Measurements from ENCODE around the gene NUAK1.

Gene NUAK1

DNA sequence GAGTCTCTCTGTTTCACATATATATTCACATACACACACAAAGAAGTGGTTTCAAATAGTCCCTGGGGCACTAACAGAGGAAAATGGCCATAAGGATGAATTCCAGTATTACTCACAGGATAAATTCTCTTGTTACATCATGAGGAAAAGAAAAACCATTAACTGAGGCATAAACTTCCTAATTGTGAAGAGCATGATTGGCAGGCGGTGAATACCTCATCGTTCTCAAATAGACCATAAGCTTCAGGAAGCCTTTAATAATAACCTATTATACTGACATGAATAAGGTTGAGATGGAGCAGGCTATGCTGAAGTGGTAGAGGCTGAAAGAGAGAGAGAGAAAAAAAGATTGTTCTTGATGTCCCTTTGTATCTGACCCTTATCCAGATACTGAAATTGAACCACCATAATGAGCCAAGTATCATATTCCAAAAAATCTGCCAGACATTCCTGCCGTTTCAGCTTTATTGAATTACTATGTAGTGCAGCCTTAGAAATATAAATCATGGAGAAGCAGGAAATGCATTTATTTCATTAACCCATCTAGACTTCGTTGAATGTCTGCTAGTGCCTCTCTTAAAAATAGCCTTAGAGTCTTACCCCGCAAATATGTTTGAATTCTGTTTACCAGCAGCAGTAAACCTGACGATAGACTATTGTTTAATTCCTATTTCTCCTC is 86.8 kb downstream of the NUAK1 start:
- no peak for DNase-seq

DNA sequence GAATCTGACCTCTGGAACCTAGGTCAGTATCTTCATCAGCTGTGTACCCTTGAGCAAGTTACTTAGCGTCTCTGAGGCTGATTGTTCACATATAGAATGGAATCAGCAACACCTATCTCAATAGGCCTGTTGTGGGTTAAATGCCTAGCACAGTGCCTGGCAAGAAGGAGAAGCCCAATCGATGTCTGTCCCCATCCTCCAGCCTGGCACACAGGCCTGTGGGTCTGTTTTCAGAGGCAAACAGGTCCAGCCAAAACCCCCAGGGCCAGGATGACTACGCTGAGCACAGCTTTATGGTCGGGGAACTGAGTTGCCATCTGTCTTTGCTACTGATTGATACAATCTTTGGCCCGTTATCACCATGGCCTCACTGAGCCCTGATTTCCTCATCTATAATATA is 89.2 kb downstream of the NUAK1 start:
- DNase-seq, result no peak

- DNase-seq, result no peak
Measured at GRCh38 chr12:106049105-106049504, 89.6 kb downstream of the NUAK1 start.

- no peak for DNase-seq
Measured at GRCh38 chr12:106048676-106049075, 90.1 kb downstream of the NUAK1 start.

- DNase-seq, result no peak
Measured at GRCh38 chr12:106048016-106048415, 90.7 kb downstream of the NUAK1 start.

GRCh38 chr12:106046947-106047346 is 91.8 kb downstream of the NUAK1 start:
- DNase-seq, result no peak

- DNase-seq, result no peak
Measured at GRCh38 chr12:106046301-106046846, 92.4 kb downstream of the NUAK1 start.

- no peak for DNase-seq
Measured at GRCh38 chr12:106045251-106045674, 93.5 kb downstream of the NUAK1 start.

DNA sequence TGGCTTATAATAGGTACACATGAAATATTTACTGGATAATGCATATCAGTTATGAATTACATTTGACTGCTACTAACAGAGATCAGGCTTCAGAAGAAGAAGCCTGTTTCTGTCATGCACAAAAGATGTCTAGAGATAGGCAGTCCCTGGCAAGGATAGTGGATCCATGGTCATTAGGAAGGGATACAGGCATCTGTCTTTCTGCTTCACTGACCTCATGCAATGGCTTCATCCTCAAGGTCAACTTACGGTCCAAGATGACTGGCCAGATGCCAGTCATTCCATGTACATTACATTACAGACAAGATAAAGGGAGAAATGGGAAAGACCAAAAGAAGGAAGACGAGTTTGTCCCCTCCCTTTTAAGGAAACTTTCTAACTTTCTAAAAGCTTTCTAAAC is 94.0 kb downstream of the NUAK1 start:
- no peak for DNase-seq

DNA sequence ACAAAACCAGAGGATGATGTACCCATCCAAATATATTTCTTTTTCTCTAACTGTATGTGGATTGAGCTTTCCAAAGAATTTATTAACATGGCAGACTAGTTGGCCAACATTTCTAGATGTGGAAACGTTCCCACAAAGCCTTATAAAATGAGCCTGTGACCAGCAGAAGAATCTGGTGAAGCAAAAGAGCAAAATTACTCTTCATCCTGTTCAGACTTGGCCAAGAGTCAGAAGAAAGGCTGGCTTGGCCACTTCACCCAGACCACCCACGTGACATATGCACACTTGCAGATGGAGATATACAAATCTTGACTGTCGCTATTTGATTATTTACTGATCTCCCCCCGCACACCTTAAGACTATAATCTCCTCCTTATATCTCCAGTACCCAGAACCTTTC is 96.7 kb downstream of the NUAK1 start:
- no peak for DNase-seq

- DNase-seq, result no peak
Measured at GRCh38 chr12:106040521-106040920, 98.2 kb downstream of the NUAK1 start.

GRCh38 chr12:106039646-106040404 is 98.9 kb downstream of the NUAK1 start:
- DNase-seq, result no peak

DNA sequence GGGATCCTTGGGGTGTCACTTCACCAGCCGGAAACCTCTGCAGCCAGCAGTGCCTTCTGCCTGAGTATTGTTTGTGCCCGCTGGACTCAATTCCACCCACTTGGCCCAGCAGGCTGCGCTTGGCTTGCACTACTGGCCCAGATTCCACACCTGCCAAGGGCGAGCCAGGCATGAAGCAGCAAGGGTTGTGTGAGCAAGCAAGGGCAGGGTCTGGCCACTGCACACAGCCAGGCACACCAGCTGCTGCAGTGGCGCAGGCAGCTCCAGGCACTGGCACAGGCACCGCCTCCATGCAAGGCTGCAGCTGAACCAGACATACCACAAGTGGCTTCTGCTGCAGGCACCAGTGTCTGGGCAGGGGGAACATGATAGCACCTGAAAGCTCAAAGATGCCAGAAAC is 99.5 kb downstream of the NUAK1 start:
- DNase-seq, result no peak

DNA sequence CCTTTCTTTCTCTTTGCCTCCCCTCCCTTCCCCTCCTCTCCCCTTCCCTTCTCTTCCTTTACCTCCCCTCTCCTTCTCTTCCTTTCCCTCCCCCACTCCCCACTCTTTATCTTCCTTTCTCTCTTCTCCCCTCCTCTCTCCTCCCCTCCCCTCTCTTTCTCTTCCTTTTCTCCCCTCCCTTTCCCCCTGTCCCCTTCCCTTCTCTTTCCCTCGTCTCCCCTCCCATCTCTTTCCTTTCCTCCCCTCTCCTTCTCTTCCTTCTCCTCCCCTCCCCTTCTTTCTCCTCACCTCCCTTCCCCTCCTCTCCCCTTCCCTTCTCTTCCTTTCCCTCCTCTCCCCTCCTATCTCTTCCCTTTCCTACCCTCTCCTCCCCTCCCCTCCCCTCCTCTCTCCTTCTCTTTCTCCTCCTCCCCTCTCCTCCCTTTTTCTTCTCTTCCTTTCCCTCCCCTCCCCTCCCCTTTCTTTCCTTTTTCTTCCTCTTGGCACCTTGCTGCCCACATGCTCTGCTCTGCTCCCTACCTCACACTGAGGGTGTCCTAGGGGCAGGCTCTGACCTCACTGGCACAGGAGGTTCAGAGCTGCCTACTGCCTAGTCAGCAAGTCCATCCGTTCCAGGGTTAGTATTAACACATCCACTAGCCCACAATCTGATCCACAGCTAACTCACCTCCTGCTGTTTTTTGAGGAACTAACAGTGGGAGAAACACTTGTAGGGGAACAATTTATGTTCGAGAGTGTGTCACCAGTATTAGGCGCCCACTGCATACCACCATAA is 101.0 kb downstream of the NUAK1 start:
- DNase-seq, result no peak

- DNase-seq, result no peak
Measured at GRCh38 chr12:106035421-106035820, 103.3 kb downstream of the NUAK1 start.

DNA sequence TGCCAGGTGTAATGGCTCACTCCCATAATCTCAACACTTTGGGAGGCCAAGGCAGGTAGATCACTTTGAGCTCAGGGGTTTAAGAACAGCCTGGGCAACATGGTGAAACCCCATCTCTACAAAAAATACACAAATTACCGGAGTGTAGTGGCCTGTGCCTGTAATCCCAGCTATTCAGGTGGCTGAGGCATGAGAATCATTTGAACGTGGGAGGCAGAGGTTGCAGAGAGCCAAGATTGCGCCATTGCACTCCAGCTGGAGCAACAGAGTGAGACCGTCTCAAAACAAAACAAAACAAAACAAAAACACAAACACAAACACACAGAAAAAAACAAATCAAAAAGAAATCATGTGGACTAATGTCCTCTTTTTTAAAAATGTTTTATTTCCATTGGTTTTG is 104.4 kb downstream of the NUAK1 start:
- DNase-seq, result no peak

- no peak for DNase-seq
Measured at GRCh38 chr12:106033161-106033675, 105.5 kb downstream of the NUAK1 start.

- no peak for DNase-seq
Measured at GRCh38 chr12:106032623-106032925, 106.2 kb downstream of the NUAK1 start.

- no peak for DNase-seq
Measured at GRCh38 chr12:106031761-106032622, 106.8 kb downstream of the NUAK1 start.

GRCh38 chr12:106030210-106031071 is 108.3 kb downstream of the NUAK1 start:
- no peak for DNase-seq

GRCh38 chr12:106029532-106029931 is 109.2 kb downstream of the NUAK1 start:
- no peak for DNase-seq

Measured in activated CD8-positive, alpha-beta memory T cell treated with anti-CD3 and anti-CD28 coated beads for 24 hours (primary cell).